ENCODE measurements around the gene RNF112. TPM values are rescaled to one million over a fixed set of nuclear protein-coding genes. Genes with fewer than 3 reads are reported as not detected.
A peak's percentile ranks its signal among the peaks of the same experiment; 100 is the strongest.

Gene RNF112
- polyA plus RNA-seq, 1 donor from 2014 or later: 33.3 TPM

DNA sequence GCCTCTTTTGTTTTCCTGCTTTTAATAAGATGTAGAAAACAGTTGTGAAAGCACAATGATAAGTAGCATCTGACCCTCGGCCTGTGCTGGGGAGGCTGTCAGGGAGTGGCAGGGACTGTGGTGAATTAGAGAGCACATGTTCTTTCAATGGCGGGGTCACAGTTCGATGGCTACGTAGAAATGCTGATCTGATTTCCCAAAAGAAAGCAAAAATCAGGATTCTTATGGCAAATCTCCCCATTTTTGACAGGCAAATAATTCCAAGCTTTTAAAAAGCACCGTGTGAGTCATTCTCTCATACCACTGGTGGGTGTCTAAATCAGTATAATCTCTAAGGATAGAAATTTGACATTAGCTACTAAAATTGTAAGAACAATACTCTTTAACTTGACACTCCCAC is 36.9 kb upstream of the RNF112 start:
- H3K9me2 ChIP-seq (ENCODE audit: insufficient read depth, low read length): no peaks in the 10 kb centered on the region
- H2AFZ ChIP-seq (ENCODE audit: low read depth, low read length): no peak overlapping the region
- no peaks in the 10 kb centered on the region for H3F3A ChIP-seq (ENCODE audit: insufficient read depth, low read length, poor library complexity, severe bottlenecking)
- no peaks in the 10 kb centered on the region for H3K27me3 ChIP-seq (ENCODE audit: insufficient read depth, low read depth, low read length)
- no peaks in the 10 kb centered on the region for H3K9me3 ChIP-seq (ENCODE audit: low read length)
- TF ChIP-seq EP300 (conservative IDR thresholded peaks at IDR 0.05; ENCODE audit: poor library complexity, severe bottlenecking) (no peak), RAD21 (conservative IDR thresholded peaks at IDR 0.05) (no peak)
- H3K4me3 ChIP-seq (ENCODE audit: low read length): no peak overlapping the region
- H3K36me3 ChIP-seq (ENCODE audit: insufficient read depth, low read length): no peaks in the 10 kb centered on the region
- no peak overlapping the region for H3K27ac ChIP-seq (ENCODE audit: low read length)
- no peak overlapping the region for H3K4me2 ChIP-seq (ENCODE audit: low read length)
- no peak overlapping the region for H3K9ac ChIP-seq (ENCODE audit: low read length)
- H3K79me2 ChIP-seq (replicated peaks; ENCODE audit: insufficient read depth, low read length): peaks cover 13% of the 10 kb centered on the region
- no peaks in the 10 kb centered on the region for H4K20me1 ChIP-seq (ENCODE audit: insufficient read depth)

- no peak overlapping the region for H3K9ac ChIP-seq (ENCODE audit: low read length)
- no peaks in the 10 kb centered on the region for H3K9me2 ChIP-seq (ENCODE audit: insufficient read depth, low read length)
- no peak overlapping the region for H3K27ac ChIP-seq (ENCODE audit: low read length)
- no peaks in the 10 kb centered on the region for H3K27me3 ChIP-seq (ENCODE audit: insufficient read depth, low read depth, low read length)
- H3F3A ChIP-seq (ENCODE audit: insufficient read depth, low read length, poor library complexity, severe bottlenecking): no peaks in the 10 kb centered on the region
- H3K4me3 ChIP-seq (ENCODE audit: low read length): no peak overlapping the region
- no peaks in the 10 kb centered on the region for H3K9me3 ChIP-seq (ENCODE audit: low read length)
- peaks cover 19% of the 10 kb centered on the region for H3K79me2 ChIP-seq (replicated peaks; ENCODE audit: insufficient read depth, low read length)
- H3K36me3 ChIP-seq (ENCODE audit: insufficient read depth, low read length): no peaks in the 10 kb centered on the region
- no peak overlapping the region for H3K4me2 ChIP-seq (ENCODE audit: low read length)
- H2AFZ ChIP-seq (ENCODE audit: low read depth, low read length): no peak overlapping the region
- no peaks in the 10 kb centered on the region for H4K20me1 ChIP-seq (ENCODE audit: insufficient read depth)
- TF ChIP-seq RAD21 (conservative IDR thresholded peaks at IDR 0.05) (no peak), MXI1 (conservative IDR thresholded peaks at IDR 0.05; ENCODE audit: poor library complexity, severe bottlenecking) (no peak), REST (IDR thresholded peaks at IDR 0.05; ENCODE audit: borderline replicate concordance) (no peak), EP300 (conservative IDR thresholded peaks at IDR 0.05; ENCODE audit: poor library complexity, severe bottlenecking) (no peak), POLR2AphosphoS5 (IDR thresholded peaks at IDR 0.05) (no peak), SMC3 (conservative IDR thresholded peaks at IDR 0.05; ENCODE audit: poor library complexity) (no peak), TAF1 (IDR thresholded peaks at IDR 0.05; ENCODE audit: low read depth) (no peak), EZH2 (IDR thresholded peaks at IDR 0.05; ENCODE audit: borderline replicate concordance, insufficient read depth, low read length, poor library complexity, severe bottlenecking) (no peak), CTCF (IDR thresholded peaks at IDR 0.05; ENCODE audit: poor library complexity, severe bottlenecking) (no peak)
Observed at GRCh38 chr17:19375732-19376131, 35.3 kb upstream of the RNF112 start.

DNA sequence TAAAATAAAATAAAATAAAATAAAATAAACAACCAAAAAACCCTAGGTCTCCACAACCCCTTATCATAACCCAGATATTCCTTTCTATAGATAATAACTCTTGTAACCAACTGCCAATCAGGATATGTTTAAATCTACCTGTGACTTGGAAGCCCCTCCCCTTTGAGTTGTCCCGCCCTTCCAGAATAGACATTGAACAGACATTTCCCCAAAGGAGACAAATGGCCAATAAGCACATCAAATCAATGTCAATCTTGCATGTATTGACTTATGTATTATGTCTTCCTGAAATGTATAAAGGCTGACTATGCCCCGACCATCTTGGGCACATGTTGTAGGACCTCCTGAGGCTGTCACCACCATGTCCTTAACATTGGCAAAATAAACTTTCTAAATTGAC is 34.2 kb upstream of the RNF112 start:
- Histone ChIP-seq H3K9me3 (ENCODE audit: low read length) (no peaks in the 10 kb centered on the region), H3F3A (ENCODE audit: insufficient read depth, low read length, poor library complexity, severe bottlenecking) (no peaks in the 10 kb centered on the region), H3K9ac (ENCODE audit: low read length) (peak overlapping the region; percentile 77), H3K4me2 (ENCODE audit: low read length) (peak overlapping the region; percentile 70), H3K4me3 (ENCODE audit: low read length) (peak overlapping the region; percentile 80), H4K20me1 (ENCODE audit: insufficient read depth) (no peaks in the 10 kb centered on the region), H2AFZ (ENCODE audit: low read depth, low read length) (peak overlapping the region; percentile 73), H3K9me2 (ENCODE audit: insufficient read depth, low read length) (no peaks in the 10 kb centered on the region), H3K27me3 (ENCODE audit: insufficient read depth, low read depth, low read length) (no peaks in the 10 kb centered on the region), H3K36me3 (ENCODE audit: insufficient read depth, low read length) (no peaks in the 10 kb centered on the region), H3K79me2 (replicated peaks; ENCODE audit: insufficient read depth, low read length) (peaks cover 19% of the 10 kb centered on the region), H3K27ac (ENCODE audit: low read length) (peak overlapping the region; percentile 81)
- TF ChIP-seq SMC3 (conservative IDR thresholded peaks at IDR 0.05; ENCODE audit: poor library complexity) (no peak), RAD21 (conservative IDR thresholded peaks at IDR 0.05) (no peak), REST (IDR thresholded peaks at IDR 0.05; ENCODE audit: borderline replicate concordance) (no peak), EP300 (conservative IDR thresholded peaks at IDR 0.05; ENCODE audit: poor library complexity, severe bottlenecking) (no peak), TAF1 (IDR thresholded peaks at IDR 0.05; ENCODE audit: low read depth) (no peak), CTCF (IDR thresholded peaks at IDR 0.05; ENCODE audit: poor library complexity, severe bottlenecking) (no peak), MXI1 (conservative IDR thresholded peaks at IDR 0.05; ENCODE audit: poor library complexity, severe bottlenecking) (no peak), POLR2AphosphoS5 (IDR thresholded peaks at IDR 0.05) (no peak), EZH2 (IDR thresholded peaks at IDR 0.05; ENCODE audit: borderline replicate concordance, insufficient read depth, low read length, poor library complexity, severe bottlenecking) (no peak)

All from neural cell (in vitro differentiated cells).